H1 (cell line): ENCODE results near the gene TMED4. TPM values are rescaled to one million over a fixed set of nuclear protein-coding genes. Genes with fewer than 3 reads are reported as not detected.

Experiments used
- E2F6 ChIP-seq: IDR thresholded peaks from 2 replicates; pipeline ENCODE4 v1.6.1; 2012; ENCODE audit warnings: inconsistent platforms
- JUND ChIP-seq: IDR thresholded peaks from 2 replicates; pipeline ENCODE4 v1.6.1; 2011; ENCODE audit warnings: mild to moderate bottlenecking, improper control_type of control experiment, low read length
- SIRT6 ChIP-seq: IDR thresholded peaks from one replicate; pipeline ENCODE4 v1.7.1; 2012; ENCODE audit warnings: low read length, inconsistent platforms
- SUZ12 ChIP-seq: fragments of 200-600 bp; sonication (generic); IDR thresholded peaks from 2 replicates; pipeline ENCODE4 v1.6.1; 2012; ENCODE audit warnings: mild to moderate bottlenecking, inconsistent platforms, low read length, moderate library complexity, mixed read lengths
- YY1 ChIP-seq: IDR thresholded peaks from 2 replicates; pipeline ENCODE4 v1.6.1; 2011; ENCODE audit warnings: low read depth, mild to moderate bottlenecking, low read length
- polyA plus RNA-seq, 7 experiments: library from polyadenylated mRNA; depleted of rRNA in 3 of 7; stranded (reverse) in 5 of 7; unstranded in 2 of 7; fragments of >200 nt in 5 of 7; fragments of 200-250 nt in 2 of 7; gene quantifications; 1 replicate in 5 of 7; 2 replicates in 1 of 7; 4 replicates in 1 of 7; pipeline versions ENCODE4 v1.2.1 to v1.2.3, GENCODE V29; 2011 to 2013; ENCODE audit warnings: missing spikeins in 2 of 7, mixed read lengths in 2 of 7
- total RNA-seq: library from RNA; stranded (reverse); fragmentation: NEBNext Ultra II Directional; extraction: Animal tissue kit (Norgen Biotek cat#: 25700); gene quantifications from 2 replicates; pipeline ENCODE4 v1.2.1, GENCODE V29; 2021

TMED4 gene
- total and polyA plus RNA-seq, 2 of the 8 experiments (the other 6 are each of a cell fraction or from before 2014, with no cell fraction given) = 44.9 to 76.7 TPM

- TF ChIP-seq JUND = no peak
- no peak for TF ChIP-seq SIRT6
- TF ChIP-seq SUZ12 = no peak
- TF ChIP-seq E2F6 = no peak
- TF ChIP-seq YY1 = no peak
Observed at GRCh38 chr7:44557485-44557884, 24.5 kb downstream of the TMED4 start (continued).
